HFF-Myc (cell line): Measurements from ENCODE around the gene FKBP4.

Experiments used
- DNase-seq: peaks from one replicate; pipeline ENCODE4 v3.0.0-alpha.2; 2011; ENCODE audit warnings: low read depth; ENCODE audit errors: extremely low read depth
- H3K4me3 ChIP-seq: replicated peaks from 2 replicates; pipeline ENCODE4 v1.5.1; 2011; ENCODE audit warnings: low read depth, mild to moderate bottlenecking, control low read depth, low read length
- CTCF ChIP-seq: IDR thresholded peaks from 2 replicates; pipeline ENCODE4 v1.5.1; 2012; ENCODE audit warnings: mild to moderate bottlenecking, low read depth, low read length, control low read depth; ENCODE audit errors: missing control alignments

Gene FKBP4

GRCh38 chr12:2844786-2845185 is 50.0 kb downstream of the FKBP4 start:
- no peak for TF ChIP-seq CTCF
- no peak for DNase-seq
- H3K4me3 ChIP-seq = no peak overlapping the region

GRCh38 chr12:2845280-2845679 is 50.5 kb downstream of the FKBP4 start:
- TF ChIP-seq CTCF = no peak
- DNase-seq = peak; percentile 44
- H3K4me3 ChIP-seq = no peak overlapping the region

GRCh38 chr12:2851931-2852330 is 57.2 kb downstream of the FKBP4 start:
- no peak for DNase-seq
- H3K4me3 ChIP-seq = no peak overlapping the region
- no peak for TF ChIP-seq CTCF

- no peak overlapping the region for H3K4me3 ChIP-seq
- DNase-seq = peak; percentile 47
- TF ChIP-seq CTCF = peak; percentile 94
Measured at GRCh38 chr12:2853626-2854025, 58.9 kb downstream of the FKBP4 start.
